AG10803 (cell line): ENCODE results near the gene CACNA1C.

Experiments used
- DNase-seq: peaks from one replicate; pipeline ENCODE4 v3.0.0; 2010; ENCODE audit warnings: low read depth
- H3K4me3 ChIP-seq: 2 replicates; pipeline ENCODE4 v1.5.1; 2011; ENCODE audit warnings: mild to moderate bottlenecking, low read length, control low read depth
- CTCF ChIP-seq: conservative IDR thresholded peaks from 2 replicates; pipeline ENCODE4 v1.5.1; 2011; ENCODE audit warnings: mild to moderate bottlenecking, low read length, control low read depth, inconsistent platforms

Gene CACNA1C

GRCh38 chr12:2284857-2285256 is 232.1 kb downstream of the CACNA1C start:
- DNase-seq: peak; percentile 84
- TF ChIP-seq CTCF: peak; percentile 79
- H3K4me3 ChIP-seq: peak overlapping the region; percentile 33

DNA sequence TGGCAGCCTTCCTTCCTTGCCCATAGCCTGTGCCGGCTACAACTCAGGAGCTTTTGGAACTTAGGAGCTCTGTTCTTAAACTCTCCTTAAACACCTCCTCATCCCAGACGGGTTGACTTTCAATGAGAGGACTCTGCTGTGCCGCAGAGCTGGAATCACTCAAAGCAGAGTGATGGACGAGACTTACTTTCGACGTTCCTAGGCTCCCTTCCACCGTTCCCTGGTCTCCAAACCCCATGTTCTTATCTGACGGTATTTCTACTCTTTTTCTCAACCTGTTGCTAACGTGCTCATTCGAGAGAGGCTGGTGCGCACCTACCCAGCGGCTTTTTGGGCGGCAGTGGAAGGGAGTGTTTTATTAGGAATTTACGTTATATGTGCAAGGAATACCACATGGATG is 232.7 kb downstream of the CACNA1C start:
- no peak for TF ChIP-seq CTCF
- no peak overlapping the region for H3K4me3 ChIP-seq
- no peak for DNase-seq

DNA sequence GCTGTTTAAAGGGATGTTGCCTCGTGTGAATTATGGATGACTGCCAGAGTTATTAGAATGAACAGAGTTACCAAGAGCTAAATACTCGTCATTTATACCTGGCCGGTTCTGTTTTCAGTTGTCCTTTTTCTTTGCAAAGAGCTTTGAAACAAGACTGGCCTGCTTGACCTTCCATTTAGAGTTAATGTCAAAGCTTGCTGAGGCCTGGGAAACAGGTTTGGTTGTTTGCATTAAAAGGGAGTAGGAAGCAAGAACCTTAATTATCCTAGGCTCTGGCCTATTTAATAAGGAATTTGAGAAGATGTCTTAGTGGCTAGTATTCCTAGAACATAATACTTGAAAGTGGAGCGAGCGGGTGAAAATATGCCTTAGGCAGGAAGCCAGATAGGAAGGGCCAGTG is 233.3 kb downstream of the CACNA1C start:
- H3K4me3 ChIP-seq: no peak overlapping the region
- TF ChIP-seq CTCF: no peak
- no peak for DNase-seq

GRCh38 chr12:2286461-2287131 is 233.8 kb downstream of the CACNA1C start:
- DNase-seq: peak; percentile 95
- TF ChIP-seq CTCF: peak; percentile 30
- H3K4me3 ChIP-seq: no peak overlapping the region

GRCh38 chr12:2287151-2287550 is 234.4 kb downstream of the CACNA1C start:
- no peak for TF ChIP-seq CTCF
- H3K4me3 ChIP-seq: no peak overlapping the region
- DNase-seq: no peak

DNA sequence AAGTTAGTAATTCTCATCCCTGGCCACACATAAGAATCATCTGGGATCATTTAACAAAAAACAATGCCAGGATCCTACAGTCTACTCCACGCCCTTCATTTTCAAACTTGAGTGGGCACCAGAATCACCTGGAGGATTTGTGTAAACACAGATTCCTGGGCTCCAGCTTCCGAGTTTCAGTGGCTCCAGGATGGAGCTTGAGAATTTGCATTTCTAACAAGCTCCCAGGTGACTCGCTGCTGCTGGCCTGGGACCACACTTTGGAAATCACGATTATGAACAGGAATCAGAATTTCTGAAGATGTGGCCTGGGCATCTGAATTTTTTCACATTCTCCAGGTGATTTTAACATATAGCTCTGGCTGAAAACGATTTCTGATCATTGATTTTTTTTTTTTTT is 234.8 kb downstream of the CACNA1C start:
- H3K4me3 ChIP-seq: no peak overlapping the region
- DNase-seq: peak; percentile 32
- TF ChIP-seq CTCF: no peak

GRCh38 chr12:2288001-2288400 is 235.2 kb downstream of the CACNA1C start:
- no peak for TF ChIP-seq CTCF
- no peak overlapping the region for H3K4me3 ChIP-seq
- DNase-seq: peak; percentile 74
